K562 (cell line): ENCODE data around the gene CAPN10. TPM values are rescaled to one million over a fixed set of nuclear protein-coding genes. Genes with fewer than 3 reads are reported as not detected.

ENCODE experiments used
- ATF1 ChIP-seq, 2 experiments: fragments of 450-650 bp in 1 of 2; IDR thresholded peaks; 2 replicates each; pipeline ENCODE4 v1.6.1; 2016; ENCODE audit warnings: missing compliant biosample characterization in 1 of 2, missing genetic modification characterization in 1 of 2
- CREB1 ChIP-seq, 2 experiments: sonication (generic) in 1 of 2; formaldehyde crosslinking in 1 of 2; IDR thresholded peaks; 2 replicates each; pipeline versions ENCODE4 v1.6.1 to v1.8.0; 2012 to 2022; ENCODE audit warnings: inconsistent platforms in 1 of 2, mild to moderate bottlenecking in 1 of 2, missing genetic modification reagents in 1 of 2, moderate library complexity in 1 of 2
- CREM ChIP-seq: IDR thresholded peaks from 2 replicates; pipeline ENCODE4 v1.6.1; 2014; ENCODE audit warnings: antibody characterized with exemption, low read depth
- DMBX1 ChIP-seq: fragments of 250-450 bp; sonication (Bioruptor Pico); IDR thresholded peaks from 2 replicates; pipeline ENCODE4 v1.8.0; 2022; ENCODE audit warnings: inconsistent platforms, mild to moderate bottlenecking, moderate library complexity, borderline replicate concordance
- GABPB1 ChIP-seq: sonication (generic); formaldehyde crosslinking; IDR thresholded peaks from 2 replicates; pipeline ENCODE4 v1.8.0; 2022; ENCODE audit warnings: mild to moderate bottlenecking, missing genetic modification reagents
- KHSRP ChIP-seq: fragments of 450-650 bp; IDR thresholded peaks from 2 replicates; pipeline ENCODE4 v1.6.1; 2017
- MECOM ChIP-seq: fragments of 250-450 bp; sonication (Bioruptor Pico); IDR thresholded peaks from 2 replicates; pipeline ENCODE4 v1.8.0; 2022; ENCODE audit warnings: inconsistent platforms
- NCOA1 ChIP-seq: fragments of 450-650 bp; IDR thresholded peaks from 2 replicates; pipeline ENCODE4 v1.6.1; 2016; ENCODE audit warnings: low read depth
- PYGO2 ChIP-seq: fragments of 450-650 bp; IDR thresholded peaks from 2 replicates; pipeline ENCODE4 v1.6.1; 2016; ENCODE audit warnings: mild to moderate bottlenecking, missing genetic modification characterization, moderate library complexity, missing compliant biosample characterization
- REST ChIP-seq, 2 experiments: fragments of 450-650 bp; formaldehyde crosslinking in 1 of 2; IDR thresholded peaks; 2 replicates each; pipeline versions ENCODE4 v1.4.0 to v1.6.1; 2014 to 2020; ENCODE audit warnings: mild to moderate bottlenecking in 2 of 2, borderline replicate concordance in 1 of 2, low read depth in 1 of 2
- TARDBP ChIP-seq: fragments of 450-650 bp; IDR thresholded peaks from 2 replicates; pipeline ENCODE4 v1.6.1; 2016
- XRCC5 ChIP-seq: fragments of 200-400 bp; formaldehyde crosslinking; IDR thresholded peaks from 2 replicates; pipeline ENCODE4 v1.6.1; 2017; ENCODE audit warnings: low read depth, mild to moderate bottlenecking, low read length
- ZBTB12 ChIP-seq: fragments of 250-450 bp; sonication (Bioruptor Pico); IDR thresholded peaks from 2 replicates; pipeline ENCODE4 v1.4.0; 2020
- ZNF316 ChIP-seq: fragments of 450-650 bp; IDR thresholded peaks from 2 replicates; pipeline ENCODE4 v1.6.1; 2016
- ZNF431 ChIP-seq: sonication (generic); formaldehyde crosslinking; IDR thresholded peaks from 2 replicates; pipeline ENCODE4 v1.8.0; 2022; ENCODE audit warnings: mild to moderate bottlenecking, missing genetic modification reagents
- ZNF518B ChIP-seq: fragments of 250-450 bp; sonication (Bioruptor Pico); IDR thresholded peaks from 2 replicates; pipeline ENCODE4 v1.5.0; 2021; ENCODE audit warnings: mild to moderate bottlenecking, moderate library complexity
- polyA plus RNA-seq, 8 experiments: library from polyadenylated mRNA; depleted of rRNA in 4 of 8; stranded (reverse) in 5 of 8; unstranded in 3 of 8; fragments of >200 nt; fragmentation: Nextera tagmentation in 2 of 8; fragmentation: Illumina TruSeq in 1 of 8; extraction: Ambion mirVana in 2 of 8; extraction: Trizol in 1 of 8; gene quantifications; 2 replicates each; pipeline versions ENCODE4 v1.2.1 to v1.2.3, GENCODE V29; 2011 to 2014; ENCODE audit warnings: inconsistent platforms in 1 of 8, missing spikeins in 1 of 8
- total RNA-seq, 7 experiments: library from RNA; depleted of rRNA in 6 of 7; stranded (reverse); fragments of >200 nt in 6 of 7; fragmentation: Illumina TruSeq in 2 of 7; extraction: Trizol in 2 of 7; gene quantifications; 2 replicates each; pipeline versions ENCODE4 v1.2.1 to v1.2.3, GENCODE V29; 2011 to 2021; ENCODE audit warnings: low replicate concordance in 1 of 7

CAPN10 gene
- total and polyA plus RNA-seq, 9 of the 15 experiments (the other 6 are each of a cell fraction or from before 2014, with no cell fraction given): 0.08 to 26.1 (median 8.4) TPM

- no peak for TF ChIP-seq DMBX1
- no peak for TF ChIP-seq ZNF316
- TF ChIP-seq ZNF518B (CRISPR knock-in tag): no peak
- TF ChIP-seq CREM: peak; percentile 90
- TF ChIP-seq GABPB1: peak; percentile 75
- peak; percentile 84 for TF ChIP-seq CREB1 (IDR thresholded peaks at IDR 0.05)
- TF ChIP-seq CREB1 (CRISPR knock-in tag; IDR thresholded peaks at IDR 0.05): peak; percentile 92
- peak; percentile 78 for TF ChIP-seq ZBTB12 (CRISPR knock-in tag)
- TF ChIP-seq ATF1 (CRISPR knock-in tag; IDR thresholded peaks at IDR 0.05): no peak
- peak; percentile 94 for TF ChIP-seq ATF1 (tag; IDR thresholded peaks at IDR 0.05)
- no peak for TF ChIP-seq PYGO2 (tag)
- peak; percentile 91 for TF ChIP-seq NCOA1
- 0 out of 2 replicates have a peak, but pooled peaks have one; percentile 28 for TF ChIP-seq MECOM
- 0 out of 2 replicates have a peak, but pooled peaks have one; percentile 59 for TF ChIP-seq TARDBP
- no peak for TF ChIP-seq REST (IDR thresholded peaks at IDR 0.05; ENCODE audit: borderline replicate concordance)
- TF ChIP-seq REST (CRISPR knock-in tag; IDR thresholded peaks at IDR 0.05; ENCODE audit: low read depth): no peak
- TF ChIP-seq ZNF431: no peak
- TF ChIP-seq XRCC5: no peak
- TF ChIP-seq KHSRP: peak; percentile 54; the same call in 1 of the 2 replicates
Observed at GRCh38 chr2:240646176-240646899, 59.8 kb downstream of the CAPN10 start (continued).
